ENCODE results near the gene DNAJC13.
"Not testable (repeated sequence)": the region's sequence is repeated elsewhere in the genome, so short reads cannot be mapped to it uniquely, and the experiment has no call there.

DNAJC13 gene

GRCh38 chr3:132550579-132551305 is 133.4 kb downstream of the DNAJC13 start:
- in situ Hi-C loops (cut with HindIII; ENCODE audit: low sequenced_read_pairs): no loop called here
- no peak for DNase-seq (ENCODE audit: low read depth)
- H3K4me3 ChIP-seq (ENCODE audit: low read depth, low read length): no peak overlapping the region
- TF ChIP-seq, protein P1, sequence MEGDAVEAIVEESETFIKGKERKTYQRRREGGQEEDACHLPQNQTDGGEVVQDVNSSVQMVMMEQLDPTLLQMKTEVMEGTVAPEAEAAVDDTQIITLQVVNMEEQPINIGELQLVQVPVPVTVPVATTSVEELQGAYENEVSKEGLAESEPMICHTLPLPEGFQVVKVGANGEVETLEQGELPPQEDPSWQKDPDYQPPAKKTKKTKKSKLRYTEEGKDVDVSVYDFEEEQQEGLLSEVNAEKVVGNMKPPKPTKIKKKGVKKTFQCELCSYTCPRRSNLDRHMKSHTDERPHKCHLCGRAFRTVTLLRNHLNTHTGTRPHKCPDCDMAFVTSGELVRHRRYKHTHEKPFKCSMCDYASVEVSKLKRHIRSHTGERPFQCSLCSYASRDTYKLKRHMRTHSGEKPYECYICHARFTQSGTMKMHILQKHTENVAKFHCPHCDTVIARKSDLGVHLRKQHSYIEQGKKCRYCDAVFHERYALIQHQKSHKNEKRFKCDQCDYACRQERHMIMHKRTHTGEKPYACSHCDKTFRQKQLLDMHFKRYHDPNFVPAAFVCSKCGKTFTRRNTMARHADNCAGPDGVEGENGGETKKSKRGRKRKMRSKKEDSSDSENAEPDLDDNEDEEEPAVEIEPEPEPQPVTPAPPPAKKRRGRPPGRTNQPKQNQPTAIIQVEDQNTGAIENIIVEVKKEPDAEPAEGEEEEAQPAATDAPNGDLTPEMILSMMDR (IDR thresholded peaks at IDR 0.05; ENCODE audit: low read depth, low read length, missing control alignments): no peak

DNA sequence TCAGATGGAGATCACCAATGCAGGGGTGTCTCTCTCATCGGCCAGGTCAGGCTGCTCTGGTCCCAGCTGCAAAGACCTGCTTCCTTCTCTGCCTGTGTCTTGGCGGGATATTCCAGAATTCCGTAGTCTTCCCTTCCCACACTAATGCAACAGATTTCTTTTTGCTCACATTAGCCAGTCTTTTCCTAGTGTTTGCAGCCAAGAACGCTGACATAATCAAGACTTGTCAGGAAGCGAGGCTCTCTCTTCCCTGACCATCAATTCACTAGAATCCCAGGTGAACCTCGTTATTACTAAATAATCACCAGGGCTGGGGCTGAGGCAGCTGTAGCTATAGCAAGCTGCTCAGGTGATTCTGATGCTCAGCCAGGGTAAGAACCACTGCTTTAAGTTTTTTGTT is 136.5 kb downstream of the DNAJC13 start:
- TF ChIP-seq, protein P1 (IDR thresholded peaks at IDR 0.05; ENCODE audit: low read depth, low read length, missing control alignments): no peak
- no peak for DNase-seq (ENCODE audit: low read depth)
- in situ Hi-C loops (cut with HindIII; ENCODE audit: low sequenced_read_pairs): no loop called here
- no peak overlapping the region for H3K4me3 ChIP-seq (ENCODE audit: low read depth, low read length)

DNA sequence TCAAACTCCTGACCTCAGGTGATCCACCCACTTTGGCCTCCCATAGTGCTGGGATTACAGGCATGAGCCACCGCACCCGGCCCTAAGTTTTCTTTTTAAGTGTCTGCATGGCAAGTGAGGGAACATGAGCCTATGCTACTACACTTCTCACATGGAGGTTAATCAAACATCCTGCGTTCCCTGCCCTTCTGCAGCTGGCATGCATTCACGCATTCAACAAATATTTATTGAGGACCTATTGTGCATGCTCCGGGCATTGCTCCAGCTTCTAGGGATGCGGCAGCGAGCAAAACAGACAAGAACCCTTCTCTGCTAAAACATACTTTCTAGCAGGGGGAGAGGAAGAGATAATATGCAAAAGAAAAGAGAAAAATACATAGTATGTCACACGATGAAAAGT is 137.1 kb downstream of the DNAJC13 start:
- H3K4me3 ChIP-seq (ENCODE audit: low read depth, low read length): no peak overlapping the region
- TF ChIP-seq, protein P1 (IDR thresholded peaks at IDR 0.05; ENCODE audit: low read depth, low read length, missing control alignments): no peak
- in situ Hi-C loops (cut with HindIII; ENCODE audit: low sequenced_read_pairs): no loop called here
- DNase-seq (ENCODE audit: low read depth): peak; percentile 42

DNA sequence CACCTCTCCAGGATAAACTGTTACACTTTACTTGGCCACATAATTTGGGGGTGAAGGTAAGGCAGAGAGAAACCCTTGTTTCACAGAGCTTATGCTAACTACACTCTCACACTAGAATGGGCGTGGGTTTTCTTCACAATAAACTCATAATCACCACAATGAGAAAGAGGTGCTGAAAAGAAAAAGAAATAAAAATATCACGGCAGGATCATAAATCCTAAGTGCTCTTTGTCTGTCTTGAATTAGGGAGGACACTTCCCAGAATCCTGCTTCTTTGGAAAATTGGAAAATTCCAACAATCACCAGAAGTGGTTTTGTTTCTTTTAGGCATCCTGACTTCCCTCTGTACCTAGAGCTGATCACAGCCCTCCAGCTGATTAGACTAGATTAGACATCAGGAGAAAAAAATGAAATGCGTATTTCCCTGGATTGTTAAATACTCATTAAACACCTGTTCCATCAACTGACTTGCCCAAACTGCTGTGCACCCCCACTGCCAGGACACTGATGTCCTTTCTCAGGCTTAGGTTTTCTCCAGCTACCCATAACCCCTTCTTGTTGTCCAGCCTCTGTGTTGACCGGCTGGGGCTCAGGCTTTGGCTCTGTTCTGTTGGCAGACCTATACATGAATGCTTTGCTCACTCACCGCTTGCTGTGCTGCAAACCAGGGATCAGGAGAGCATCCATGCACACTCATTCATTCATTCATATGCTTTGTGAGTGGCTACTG is 138.2 kb downstream of the DNAJC13 start:
- DNase-seq (ENCODE audit: low read depth): no peak
- H3K4me3 ChIP-seq (ENCODE audit: low read depth, low read length): no peak overlapping the region
- TF ChIP-seq, protein P1 (IDR thresholded peaks at IDR 0.05; ENCODE audit: low read depth, low read length, missing control alignments): no peak
- in situ Hi-C loops (cut with HindIII; ENCODE audit: low sequenced_read_pairs): no loop called here

- H3K4me3 ChIP-seq (ENCODE audit: low read depth, low read length); DNase-seq (ENCODE audit: low read depth); in situ Hi-C loops (cut with HindIII; ENCODE audit: low sequenced_read_pairs): not testable (repeated sequence)
These were observed 138.7 kb downstream of the DNAJC13 start for GRCh38 chr3:132556036-132556386.

- in situ Hi-C loops (cut with HindIII; ENCODE audit: low sequenced_read_pairs): no loop called here
- TF ChIP-seq, protein P1 (IDR thresholded peaks at IDR 0.05; ENCODE audit: low read depth, low read length, missing control alignments): no peak
- no peak for DNase-seq (ENCODE audit: low read depth)
- H3K4me3 ChIP-seq (ENCODE audit: low read depth, low read length): no peak overlapping the region
These were observed 139.3 kb downstream of the DNAJC13 start for GRCh38 chr3:132556508-132557159.

GRCh38 chr3:132561003-132561402 is 143.7 kb downstream of the DNAJC13 start:
- TF ChIP-seq, protein P1 (IDR thresholded peaks at IDR 0.05; ENCODE audit: low read depth, low read length, missing control alignments): no peak
- DNase-seq (ENCODE audit: low read depth): no peak
- in situ Hi-C loops (cut with HindIII; ENCODE audit: low sequenced_read_pairs): no loop called here
- H3K4me3 ChIP-seq (ENCODE audit: low read depth, low read length): no peak overlapping the region

Measured in astrocyte of the cerebellum (primary cell).